MM.1S (cell line): ENCODE results near the gene COMT.

Experiments used
- EZH2 ChIP-seq: fragments of 300-600 bp; sonication (generic); optimal IDR thresholded peaks from 2 replicates; pipeline ENCODE3; 2017; ENCODE audit warnings: low read depth, mild to moderate bottlenecking, antibody characterized with exemption, low read length, mixed read lengths
- EZH2phosphoT487 ChIP-seq: fragments of 300-600 bp; sonication (generic); IDR thresholded peaks from 2 replicates; pipeline ENCODE4 v1.6.1; 2018; ENCODE audit warnings: antibody characterized with exemption, low read length
- TF ChIP-seq, protein P1 (sequence below): fragments of 300-600 bp; sonication (generic); IDR thresholded peaks from 2 replicates; pipeline ENCODE4 v1.5.1; 2016; ENCODE audit warnings: antibody characterized with exemption, low read length, mixed read lengths

DNA sequence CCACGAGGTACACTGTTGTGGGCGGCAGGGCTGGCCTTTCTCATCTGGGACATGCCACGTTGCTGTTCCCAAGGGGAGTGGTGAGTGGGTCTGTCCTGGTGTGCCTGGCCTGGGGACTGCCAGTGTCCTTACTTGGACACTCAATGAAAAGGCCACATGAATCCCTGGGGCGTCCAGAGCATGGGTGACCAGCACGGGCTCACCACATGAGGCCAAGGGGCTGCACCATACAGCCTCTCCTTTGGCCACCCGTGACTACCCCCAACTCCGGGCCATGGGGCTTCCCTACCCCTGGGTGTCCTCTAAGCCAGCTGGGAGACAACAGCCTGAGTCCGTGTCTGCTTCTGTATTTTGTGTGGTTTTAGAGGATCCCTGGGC lies 20.3 kb downstream of the COMT start:
- TF ChIP-seq EZH2 (no peak), EZH2phosphoT487 (no peak)
- TF ChIP-seq, protein P1, sequence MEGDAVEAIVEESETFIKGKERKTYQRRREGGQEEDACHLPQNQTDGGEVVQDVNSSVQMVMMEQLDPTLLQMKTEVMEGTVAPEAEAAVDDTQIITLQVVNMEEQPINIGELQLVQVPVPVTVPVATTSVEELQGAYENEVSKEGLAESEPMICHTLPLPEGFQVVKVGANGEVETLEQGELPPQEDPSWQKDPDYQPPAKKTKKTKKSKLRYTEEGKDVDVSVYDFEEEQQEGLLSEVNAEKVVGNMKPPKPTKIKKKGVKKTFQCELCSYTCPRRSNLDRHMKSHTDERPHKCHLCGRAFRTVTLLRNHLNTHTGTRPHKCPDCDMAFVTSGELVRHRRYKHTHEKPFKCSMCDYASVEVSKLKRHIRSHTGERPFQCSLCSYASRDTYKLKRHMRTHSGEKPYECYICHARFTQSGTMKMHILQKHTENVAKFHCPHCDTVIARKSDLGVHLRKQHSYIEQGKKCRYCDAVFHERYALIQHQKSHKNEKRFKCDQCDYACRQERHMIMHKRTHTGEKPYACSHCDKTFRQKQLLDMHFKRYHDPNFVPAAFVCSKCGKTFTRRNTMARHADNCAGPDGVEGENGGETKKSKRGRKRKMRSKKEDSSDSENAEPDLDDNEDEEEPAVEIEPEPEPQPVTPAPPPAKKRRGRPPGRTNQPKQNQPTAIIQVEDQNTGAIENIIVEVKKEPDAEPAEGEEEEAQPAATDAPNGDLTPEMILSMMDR, result no peak
